GM18868 (cell line): ENCODE results near the gene CFLAR.
A peak's percentile ranks its signal among the peaks of the same experiment; 100 is the strongest.
"Not testable (repeated sequence)": the region's sequence is repeated elsewhere in the genome, so short reads cannot be mapped to it uniquely, and the experiment has no call there.

Experiments used
- ATAC-seq: cut with Tn5 transposase; IDR thresholded peaks from one replicate; pipeline ENCODE4 v1.9.1; 2021; ENCODE audit warnings: mild to moderate bottlenecking, moderate library complexity; ENCODE audit not compliant: unreplicated experiment

Gene CFLAR

GRCh38 chr2:201144101-201145051, 28.4 kb downstream of the CFLAR start:
- ATAC-seq, result no peak

- ATAC-seq, result no peak
Measured at GRCh38 chr2:201148434-201148990, 32.5 kb downstream of the CFLAR start.

GRCh38 chr2:201149064-201149820, 33.3 kb downstream of the CFLAR start:
- ATAC-seq, result no peak

GRCh38 chr2:201149821-201150165, 33.8 kb downstream of the CFLAR start:
- not testable (repeated sequence) for ATAC-seq

- no peak for ATAC-seq
Measured at GRCh38 chr2:201150454-201151020, 34.6 kb downstream of the CFLAR start.

- peak; percentile 92 for ATAC-seq
Measured at GRCh38 chr2:201151127-201151981, 35.4 kb downstream of the CFLAR start.

GRCh38 chr2:201152517-201152916, 36.6 kb downstream of the CFLAR start:
- ATAC-seq, result no peak

- no peak for ATAC-seq
Measured at GRCh38 chr2:201152999-201153815, 37.2 kb downstream of the CFLAR start.

- ATAC-seq, result no peak
Measured at GRCh38 chr2:201154615-201155399, 38.8 kb downstream of the CFLAR start.

GRCh38 chr2:201156036-201156435, 40.1 kb downstream of the CFLAR start:
- no peak for ATAC-seq

GRCh38 chr2:201156640-201157039, 40.7 kb downstream of the CFLAR start:
- ATAC-seq, result no peak

- ATAC-seq, result peak; percentile 16
Measured at GRCh38 chr2:201157694-201158093, 41.7 kb downstream of the CFLAR start.

GRCh38 chr2:201158111-201158929, 42.4 kb downstream of the CFLAR start:
- peak; percentile 93 for ATAC-seq

- no peak for ATAC-seq
Measured at GRCh38 chr2:201164166-201164565, 48.2 kb downstream of the CFLAR start.

GRCh38 chr2:201167546-201167945, 51.6 kb downstream of the CFLAR start:
- no peak for ATAC-seq

- not testable (repeated sequence) for ATAC-seq
Measured at GRCh38 chr2:201168496-201168895, 52.5 kb downstream of the CFLAR start.

- no peak for ATAC-seq
Measured at GRCh38 chr2:201171259-201171814, 55.4 kb downstream of the CFLAR start.

GRCh38 chr2:201172279-201172678, 56.3 kb downstream of the CFLAR start:
- no peak for ATAC-seq
